ENCODE results near the gene SLIT1. TPM values are rescaled to one million over a fixed set of nuclear protein-coding genes. Genes with fewer than 3 reads are reported as not detected.

Gene SLIT1
- total RNA-seq, 4 donors from 2014 or later = not detected

- WGBS, 2 donors = 49 to 60% methylated on average over 9 of the region's 9 CpGs
- TF ChIP-seq CTCF (IDR thresholded peaks at IDR 0.05) (no peak), POLR2A (IDR thresholded peaks at IDR 0.05) (no peak)
- intact Hi-C loops (cut with DNase I; ENCODE audit: low total_unique reads) = no loop called here
- no peak overlapping the region for H3K4me3 ChIP-seq (ENCODE audit: low read depth, poor library complexity, severe bottlenecking)
- no peak for DNase-seq (ENCODE audit: low spot score in 2 of 2)
These were observed 54.1 kb downstream of the SLIT1 start for GRCh38 chr10:97131666-97132065.

- 75 to 76% methylated on average over 8 of the region's 8 CpGs for WGBS, 2 donors
- no peak for DNase-seq (ENCODE audit: low spot score in 2 of 2)
- H3K4me3 ChIP-seq (ENCODE audit: low read depth, poor library complexity, severe bottlenecking) = no peak overlapping the region
- intact Hi-C loops (cut with DNase I; ENCODE audit: low total_unique reads) = no loop called here
- TF ChIP-seq POLR2A (IDR thresholded peaks at IDR 0.05) (no peak), CTCF (IDR thresholded peaks at IDR 0.05) (no peak)
These were observed 54.6 kb downstream of the SLIT1 start for GRCh38 chr10:97131181-97131628.

- no peak for DNase-seq (ENCODE audit: low spot score in 2 of 2)
- no peak overlapping the region for H3K4me3 ChIP-seq (ENCODE audit: low read depth, poor library complexity, severe bottlenecking)
- TF ChIP-seq CTCF (IDR thresholded peaks at IDR 0.05) = no peak
- TF ChIP-seq POLR2A (IDR thresholded peaks at IDR 0.05) = no peak
- intact Hi-C loops (cut with DNase I; ENCODE audit: low total_unique reads) = no loop called here
- 59 to 60% methylated on average over 11 of the region's 11 CpGs for WGBS, 2 donors
These were observed 56.1 kb downstream of the SLIT1 start for GRCh38 chr10:97129666-97130065.

- no peak for TF ChIP-seq CTCF (IDR thresholded peaks at IDR 0.05)
- no peak for TF ChIP-seq POLR2A (IDR thresholded peaks at IDR 0.05)
- intact Hi-C loops (cut with DNase I; ENCODE audit: low total_unique reads) = no loop called here
- H3K4me3 ChIP-seq (ENCODE audit: low read depth, poor library complexity, severe bottlenecking) = no peak overlapping the region
- DNase-seq (ENCODE audit: low spot score in 2 of 2) = no peak
- 61 to 69% methylated on average over 12 of the region's 12 CpGs for WGBS, 2 donors
These were observed 57.1 kb downstream of the SLIT1 start for GRCh38 chr10:97128516-97129154.

GRCh38 chr10:97128039-97128492 lies 57.7 kb downstream of the SLIT1 start:
- intact Hi-C loops (cut with DNase I; ENCODE audit: low total_unique reads) = no loop called here
- no peak for TF ChIP-seq CTCF (IDR thresholded peaks at IDR 0.05)
- WGBS, 2 donors = 60 to 64% methylated on average over 11 of the region's 11 CpGs
- DNase-seq (ENCODE audit: low spot score in 2 of 2) = no peak
- no peak overlapping the region for H3K4me3 ChIP-seq (ENCODE audit: low read depth, poor library complexity, severe bottlenecking)

GRCh38 chr10:97127509-97127908 lies 58.2 kb downstream of the SLIT1 start:
- no peak overlapping the region for H3K4me3 ChIP-seq (ENCODE audit: low read depth, poor library complexity, severe bottlenecking)
- no peak for TF ChIP-seq POLR2A (IDR thresholded peaks at IDR 0.05)
- TF ChIP-seq CTCF (IDR thresholded peaks at IDR 0.05) = no peak
- intact Hi-C loops (cut with DNase I; ENCODE audit: low total_unique reads) = no loop called here
- no peak for DNase-seq (ENCODE audit: low spot score in 2 of 2)
- 60 to 75% methylated on average over 7 of the region's 7 CpGs for WGBS, 2 donors

Data from lower leg skin (tissue), 4 donors.